SK-N-SH (cell line): Measurements from ENCODE around the gene ABCD1. TPM values are rescaled to one million over a fixed set of nuclear protein-coding genes. Genes with fewer than 3 reads are reported as not detected.

Source experiments
- CTCF ChIA-PET: fragments of 300-600, 350-600 bp; formaldehyde crosslinking; extraction: SDS; loops from one replicate; lab custom pipeline; 2021; lab: Yijun Ruan, JAX
- POLR2A ChIA-PET: fragments of 350-600 bp; sonication (Branson Sonifier 250); formaldehyde crosslinking; extraction: SDS; loops from one replicate; lab custom pipeline; 2020; ENCODE audit warnings: antibody characterized with exemption, inconsistent platforms; lab: Yijun Ruan, JAX
- DNase-seq: peaks from one replicate; pipeline ENCODE4 v3.0.0; 2012
- H2AFZ ChIP-seq: fragments of 200-600 bp; sonication (generic); 2 replicates; pipeline ENCODE4 v1.8.1; 2016; ENCODE audit warnings: antibody characterized with exemption, mild to moderate bottlenecking, low read depth
- H3F3A ChIP-seq: fragments of 200-600 bp; sonication (generic); replicated peaks from 2 replicates; pipeline ENCODE3; 2016; ENCODE audit warnings: antibody characterized with exemption, mild to moderate bottlenecking; ENCODE audit not compliant: insufficient read depth
- H3K27ac ChIP-seq, 2 experiments: fragments of 200-500 bp in 1 of 2; fragments of 200-600 bp in 1 of 2; sonication (Bioruptor generic) in 1 of 2; sonication (generic), shearing (Covaris generic) in 1 of 2; 2 replicates each; pipeline versions ENCODE4 v1.5.1 to v1.6.1; 2014 to 2016; ENCODE audit warnings: low read depth in 2 of 2, inconsistent platforms in 1 of 2, low read length in 1 of 2, mild to moderate bottlenecking in 1 of 2, mixed read lengths in 1 of 2
- H3K27me3 ChIP-seq: fragments of 200-600 bp; sonication (generic), shearing (Covaris generic); 2 replicates; pipeline ENCODE4 v1.6.1; 2016; ENCODE audit warnings: mixed run types; ENCODE audit not compliant: insufficient read depth
- H3K36me3 ChIP-seq, 2 experiments: fragments of 200-500 bp in 1 of 2; fragments of 200-600 bp in 1 of 2; sonication (Bioruptor generic) in 1 of 2; sonication (generic) in 1 of 2; replicated peaks in 1 of 2; 2 replicates each; pipeline versions ENCODE3 to v1.5.1; 2014 to 2016; ENCODE audit warnings: low read length in 1 of 2, mild to moderate bottlenecking in 1 of 2; ENCODE audit not compliant: insufficient read depth in 2 of 2, control insufficient read depth in 1 of 2
- H3K4me1 ChIP-seq, 2 experiments: fragments of 200-500 bp in 1 of 2; fragments of 200-600 bp in 1 of 2; sonication (Bioruptor generic) in 1 of 2; sonication (generic), shearing (Covaris generic) in 1 of 2; 2 replicates each; pipeline versions ENCODE4 v1.5.1 to v1.6.1; 2014 to 2016; ENCODE audit warnings: low read depth in 1 of 2, low read length in 1 of 2, mixed run types in 1 of 2; ENCODE audit not compliant: insufficient read depth in 2 of 2, control insufficient read depth in 1 of 2
- H3K4me2 ChIP-seq: fragments of 200-600 bp; sonication (generic), shearing (Covaris generic); 2 replicates; pipeline ENCODE4 v1.6.1; 2017; ENCODE audit warnings: mixed run types
- H3K4me3 ChIP-seq, 2 experiments: fragments of 200-500 bp in 1 of 2; fragments of 200-600 bp in 1 of 2; sonication (Bioruptor generic) in 1 of 2; sonication (generic), shearing (Covaris generic) in 1 of 2; 2 replicates each; pipeline versions ENCODE4 v1.5.1 to v1.8.1; 2014 to 2016; ENCODE audit warnings: low read depth in 2 of 2, inconsistent platforms in 1 of 2, low read length in 1 of 2, mild to moderate bottlenecking in 1 of 2, mixed read lengths in 1 of 2, moderate library complexity in 1 of 2
- H3K79me2 ChIP-seq: fragments of 200-600 bp; sonication (generic); 2 replicates; pipeline ENCODE4 v1.8.1; 2017; ENCODE audit warnings: mild to moderate bottlenecking; ENCODE audit not compliant: insufficient read depth
- H3K9ac ChIP-seq: fragments of 200-600 bp; sonication (generic); 2 replicates; pipeline ENCODE4 v1.6.1; 2017; ENCODE audit warnings: mixed run types
- H3K9me2 ChIP-seq: fragments of 200-600 bp; sonication (generic); 2 replicates; pipeline ENCODE4 v1.6.1; 2017; ENCODE audit warnings: mixed run types
- H3K9me3 ChIP-seq: fragments of 200-600 bp; sonication (generic); 2 replicates; pipeline ENCODE4 v1.6.1; 2017; ENCODE audit warnings: mixed run types, mild to moderate bottlenecking, moderate library complexity
- H4K20me1 ChIP-seq: fragments of 200-600 bp; sonication (generic); 2 replicates; pipeline ENCODE4 v1.6.1; 2017; ENCODE audit warnings: mild to moderate bottlenecking, mixed run types; ENCODE audit not compliant: insufficient read depth
- CHD2 ChIP-seq: fragments of 150-350 bp; IDR thresholded peaks from 2 replicates; pipeline ENCODE4 v1.6.1; 2018; ENCODE audit warnings: low read length; ENCODE audit not compliant: partially characterized antibody
- CTCF ChIP-seq: fragments of 200-600 bp; sonication (generic); IDR thresholded peaks from 2 replicates; pipeline ENCODE4 v1.6.1; 2017; ENCODE audit warnings: antibody characterized with exemption, mild to moderate bottlenecking, moderate library complexity
- ELF1 ChIP-seq: IDR thresholded peaks from 2 replicates; pipeline ENCODE4 v1.4.0; 2012
- EZH2phosphoT487 ChIP-seq: fragments of 200-600 bp; sonication (generic); IDR thresholded peaks from 2 replicates; pipeline ENCODE4 v1.6.1; 2017; ENCODE audit warnings: low read depth, mixed run types, mild to moderate bottlenecking, antibody characterized with exemption, moderate library complexity, borderline replicate concordance
- GABPA ChIP-seq: IDR thresholded peaks from 2 replicates; pipeline ENCODE4 v1.4.0; 2012; ENCODE audit warnings: low read depth, mild to moderate bottlenecking
- GATA2 ChIP-seq: sonication (generic); formaldehyde crosslinking; IDR thresholded peaks from 2 replicates; pipeline ENCODE4 v1.5.0; 2020; ENCODE audit warnings: mild to moderate bottlenecking, missing genetic modification reagents
- JUND ChIP-seq: IDR thresholded peaks from 2 replicates; pipeline ENCODE4 v1.4.0; 2012
- MXI1 ChIP-seq: IDR thresholded peaks from 2 replicates; pipeline ENCODE4 v1.6.1; 2012; ENCODE audit warnings: mild to moderate bottlenecking, low read depth, low read length, improper control_type of control experiment
- NFIC ChIP-seq: IDR thresholded peaks from 2 replicates; pipeline ENCODE4 v1.4.0; 2012; ENCODE audit warnings: borderline replicate concordance
- NRF1 ChIP-seq: IDR thresholded peaks from 2 replicates; pipeline ENCODE4 v1.6.1; 2012; ENCODE audit warnings: low read depth, mild to moderate bottlenecking, low read length
- PBX3 ChIP-seq: IDR thresholded peaks from 2 replicates; pipeline ENCODE4; 2012
- POLR2AphosphoS5 ChIP-seq: IDR thresholded peaks from 2 replicates; pipeline ENCODE4 v1.6.1; 2012; ENCODE audit warnings: low read depth, low read length
- RCOR1 ChIP-seq: fragments of 150-350 bp; IDR thresholded peaks from 2 replicates; pipeline ENCODE4 v1.6.1; 2017; ENCODE audit warnings: antibody characterized with exemption, low read length
- REST ChIP-seq: IDR thresholded peaks from 2 replicates; pipeline ENCODE4 v1.6.1; 2012; ENCODE audit warnings: mild to moderate bottlenecking, low read depth, low read length, moderate library complexity
- RFX5 ChIP-seq: IDR thresholded peaks from 2 replicates; pipeline ENCODE4 v1.6.1; 2012; ENCODE audit warnings: mild to moderate bottlenecking, improper control_type of control experiment, low read length
- RXRA ChIP-seq: IDR thresholded peaks from 2 replicates; pipeline ENCODE4 v1.4.0; 2012; ENCODE audit warnings: low read depth, mild to moderate bottlenecking, borderline replicate concordance
- SMC3 ChIP-seq: IDR thresholded peaks from 2 replicates; pipeline ENCODE4 v1.6.1; 2012; ENCODE audit warnings: low read depth, low read length, improper control_type of control experiment
- TAF1 ChIP-seq: IDR thresholded peaks from 2 replicates; pipeline ENCODE4 v1.6.1; 2012; ENCODE audit warnings: low read depth, mild to moderate bottlenecking, low read length, moderate library complexity, borderline replicate concordance
- TCF12 ChIP-seq: IDR thresholded peaks from 2 replicates; pipeline ENCODE4 v1.4.0; 2012
- TEAD4 ChIP-seq: IDR thresholded peaks from 2 replicates; pipeline ENCODE4 v1.4.0; 2012; ENCODE audit warnings: mild to moderate bottlenecking, borderline replicate concordance; ENCODE audit not compliant: insufficient read depth
- USF2 ChIP-seq: fragments of 150-350 bp; IDR thresholded peaks from 2 replicates; pipeline ENCODE4 v1.6.1; 2017; ENCODE audit warnings: antibody characterized with exemption, low read length, low read depth, borderline replicate concordance
- YY1 ChIP-seq: IDR thresholded peaks from 2 replicates; pipeline ENCODE4 v1.4.0; 2012; ENCODE audit warnings: low read depth, mild to moderate bottlenecking
- WGBS: methylation state at CpG from one replicate; pipeline ENCODE4 v1.1.6; 2017; ENCODE audit warnings: low lambda C conversion rate; 5-methylcytosine and 5-hydroxymethylcytosine counted together
- polyA plus RNA-seq, 3 experiments: library from polyadenylated mRNA; depleted of rRNA; stranded (reverse); fragments of >200 nt; gene quantifications; 2 replicates each; pipeline ENCODE4 v1.2.3, GENCODE V29; 2012

ABCD1 gene
- polyA plus RNA-seq, 1 of the 3 experiments (the other 2 are of a cell fraction) = 7.9 TPM

GRCh38 chrX:153708415-153708814 lies 16.2 kb upstream of the ABCD1 start (continued):
- TF ChIP-seq RXRA = no peak
- TF ChIP-seq RFX5 = no peak
- TF ChIP-seq TAF1 = no peak
- TF ChIP-seq GATA2 (CRISPR knock-in tag) = no peak
- TF ChIP-seq ELF1 = no peak
- TF ChIP-seq MXI1 = no peak
- TF ChIP-seq RCOR1 = no peak
- TF ChIP-seq USF2 = no peak
- TF ChIP-seq NRF1 = no peak
- TF ChIP-seq GABPA = no peak
- no peak for TF ChIP-seq POLR2AphosphoS5
- TF ChIP-seq JUND = no peak
- peak; percentile 68 for TF ChIP-seq SMC3
- TF ChIP-seq TCF12 = no peak
- no peak for TF ChIP-seq CHD2
- no peak for TF ChIP-seq YY1
- TF ChIP-seq NFIC = no peak
- TF ChIP-seq PBX3 = no peak
- no peak for TF ChIP-seq TEAD4

- Histone ChIP-seq H3K79me2 (peaks cover 6% of the 10 kb centered on the region; the same call in 1 of the 2 replicates), H3K27ac (no peak overlapping the region), H4K20me1 (0 out of 2 replicates have a peak, but pooled peaks cover 9% of the 10 kb centered on the region), H3K36me3 (peaks cover 7 to 13% of the 10 kb centered on the region in 2 experiments), H3K9me3 (no peaks in the 10 kb centered on the region), H3K4me3 (no peak overlapping the region), H3K27me3 (peaks cover 16% of the 10 kb centered on the region; the same call in 1 of the 2 replicates), H3K4me1 (peaks cover 0 to 6% of the 10 kb centered on the region in 2 experiments; a peak in 1 of 4 replicates), H3F3A (no peaks in the 10 kb centered on the region), H3K9ac (no peak overlapping the region), H3K9me2 (no peaks in the 10 kb centered on the region), H2AFZ (no peak overlapping the region), H3K4me2 (no peak overlapping the region)
- 45% methylated on average over 24 of the region's 27 CpGs for WGBS
- ChIA-PET CTCF (interaction anchor here (1.0 to 2.7 kb wide), 4 partner anchors 10 to 237 kb away, joined by 4 to 11 read pairs (median 6); no protein-coding TSS in a partner anchor), POLR2A (interaction anchor here (1.4 kb wide), 1 partner anchor 25 kb away, joined by 4 read pairs; no protein-coding TSS in a partner anchor)
- no peak for DNase-seq
- TF ChIP-seq JUND (no peak), REST (no peak), EZH2phosphoT487 (no peak), TCF12 (no peak), CTCF (no peak), POLR2AphosphoS5 (no peak), TAF1 (no peak), GATA2 (CRISPR knock-in tag) (no peak), ELF1 (no peak)
- TF ChIP-seq, all 33 proteins: peak for 0
Observed at GRCh38 chrX:153709726-153710674, 14.7 kb upstream of the ABCD1 start.
